GM19240 (cell line): ENCODE measurements around the gene LTN1.
"Not testable (repeated sequence)": the region's sequence is repeated elsewhere in the genome, so short reads cannot be mapped to it uniquely, and the experiment has no call there.

ENCODE experiments used
- DNase-seq: peaks from one replicate; pipeline ENCODE4 v3.0.0; 2011; ENCODE audit warnings: low spot score; ENCODE audit not compliant: insufficient read length

The LTN1 gene, protein sequence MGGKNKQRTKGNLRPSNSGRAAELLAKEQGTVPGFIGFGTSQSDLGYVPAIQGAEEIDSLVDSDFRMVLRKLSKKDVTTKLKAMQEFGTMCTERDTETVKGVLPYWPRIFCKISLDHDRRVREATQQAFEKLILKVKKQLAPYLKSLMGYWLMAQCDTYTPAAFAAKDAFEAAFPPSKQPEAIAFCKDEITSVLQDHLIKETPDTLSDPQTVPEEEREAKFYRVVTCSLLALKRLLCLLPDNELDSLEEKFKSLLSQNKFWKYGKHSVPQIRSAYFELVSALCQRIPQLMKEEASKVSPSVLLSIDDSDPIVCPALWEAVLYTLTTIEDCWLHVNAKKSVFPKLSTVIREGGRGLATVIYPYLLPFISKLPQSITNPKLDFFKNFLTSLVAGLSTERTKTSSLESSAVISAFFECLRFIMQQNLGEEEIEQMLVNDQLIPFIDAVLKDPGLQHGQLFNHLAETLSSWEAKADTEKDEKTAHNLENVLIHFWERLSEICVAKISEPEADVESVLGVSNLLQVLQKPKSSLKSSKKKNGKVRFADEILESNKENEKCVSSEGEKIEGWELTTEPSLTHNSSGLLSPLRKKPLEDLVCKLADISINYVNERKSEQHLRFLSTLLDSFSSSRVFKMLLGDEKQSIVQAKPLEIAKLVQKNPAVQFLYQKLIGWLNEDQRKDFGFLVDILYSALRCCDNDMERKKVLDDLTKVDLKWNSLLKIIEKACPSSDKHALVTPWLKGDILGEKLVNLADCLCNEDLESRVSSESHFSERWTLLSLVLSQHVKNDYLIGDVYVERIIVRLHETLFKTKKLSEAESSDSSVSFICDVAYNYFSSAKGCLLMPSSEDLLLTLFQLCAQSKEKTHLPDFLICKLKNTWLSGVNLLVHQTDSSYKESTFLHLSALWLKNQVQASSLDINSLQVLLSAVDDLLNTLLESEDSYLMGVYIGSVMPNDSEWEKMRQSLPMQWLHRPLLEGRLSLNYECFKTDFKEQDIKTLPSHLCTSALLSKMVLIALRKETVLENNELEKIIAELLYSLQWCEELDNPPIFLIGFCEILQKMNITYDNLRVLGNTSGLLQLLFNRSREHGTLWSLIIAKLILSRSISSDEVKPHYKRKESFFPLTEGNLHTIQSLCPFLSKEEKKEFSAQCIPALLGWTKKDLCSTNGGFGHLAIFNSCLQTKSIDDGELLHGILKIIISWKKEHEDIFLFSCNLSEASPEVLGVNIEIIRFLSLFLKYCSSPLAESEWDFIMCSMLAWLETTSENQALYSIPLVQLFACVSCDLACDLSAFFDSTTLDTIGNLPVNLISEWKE (N-terminal part only)

GRCh38 chr21:28992526-28993292 is at the start of gene LTN1:
TSS of gene LTN1 (minus strand) at chr21:28992877. CDS start at chr21:28992805, 72 bp downstream.
- DNase-seq, result peak; percentile 97

DNA sequence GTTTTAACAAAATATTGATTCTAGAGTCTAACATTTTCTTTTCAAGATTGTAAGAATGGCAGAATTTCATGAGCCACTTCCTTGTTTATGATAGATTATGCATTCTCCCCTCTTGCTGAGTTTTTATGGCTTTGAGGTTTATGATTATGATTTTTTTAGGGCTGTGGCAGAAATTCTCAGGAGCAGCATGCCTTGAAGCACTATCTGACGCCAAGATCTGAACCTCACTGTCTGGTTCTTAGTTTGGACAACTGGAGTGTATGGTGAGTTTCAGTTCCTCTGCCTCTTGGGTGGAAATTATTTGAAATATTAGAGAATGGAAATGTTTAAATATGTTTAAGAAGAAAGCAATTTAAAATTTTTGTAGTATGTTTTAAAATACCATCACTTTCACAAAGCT is 42.0 kb upstream of the LTN1 start:
- DNase-seq, result no peak

- DNase-seq, result no peak
Measured at GRCh38 chr21:29033871-29034270, 41.2 kb upstream of the LTN1 start.

GRCh38 chr21:29033301-29033700 is 40.6 kb upstream of the LTN1 start:
- DNase-seq, result no peak

GRCh38 chr21:29030909-29031308 is 38.2 kb upstream of the LTN1 start:
- DNase-seq, result no peak

DNA sequence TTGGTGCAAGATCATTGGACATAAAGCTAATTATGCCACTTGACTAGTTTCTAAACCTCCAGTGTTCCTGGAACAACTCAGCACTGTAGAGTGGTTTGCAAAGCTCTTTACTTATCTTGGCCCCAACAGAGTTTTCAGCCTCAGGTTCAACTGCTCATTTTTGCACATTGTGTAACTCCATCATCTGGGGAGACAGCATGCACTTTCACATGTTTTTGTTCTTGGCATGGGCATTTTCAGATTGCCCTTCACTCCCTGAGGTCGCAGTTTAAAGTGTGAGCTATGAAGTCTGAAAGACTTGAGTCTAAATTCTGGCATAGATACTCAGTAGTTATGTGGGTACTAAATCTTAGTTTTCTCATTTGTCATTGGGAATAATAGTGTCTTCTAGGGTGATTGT is 36.8 kb upstream of the LTN1 start:
- no peak for DNase-seq

DNA sequence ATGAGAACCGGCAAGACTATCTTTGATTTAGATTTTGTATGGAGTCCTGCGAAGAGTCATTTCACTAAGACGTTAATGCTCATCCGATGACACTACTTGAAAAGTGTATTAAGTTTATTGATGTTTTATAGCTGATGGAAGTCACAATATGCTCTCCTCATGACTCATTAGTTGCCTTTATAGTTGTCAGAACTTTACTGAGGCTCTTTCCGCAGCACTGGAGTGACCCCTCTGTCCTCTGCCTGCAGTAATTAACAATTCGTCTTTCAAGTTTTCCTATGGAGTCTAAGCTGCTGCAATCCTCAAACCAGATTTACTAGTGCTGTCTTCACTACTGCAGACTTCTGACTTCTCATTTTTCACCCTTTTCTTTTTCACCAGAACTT is 32.6 kb upstream of the LTN1 start:
- no peak for DNase-seq

DNA sequence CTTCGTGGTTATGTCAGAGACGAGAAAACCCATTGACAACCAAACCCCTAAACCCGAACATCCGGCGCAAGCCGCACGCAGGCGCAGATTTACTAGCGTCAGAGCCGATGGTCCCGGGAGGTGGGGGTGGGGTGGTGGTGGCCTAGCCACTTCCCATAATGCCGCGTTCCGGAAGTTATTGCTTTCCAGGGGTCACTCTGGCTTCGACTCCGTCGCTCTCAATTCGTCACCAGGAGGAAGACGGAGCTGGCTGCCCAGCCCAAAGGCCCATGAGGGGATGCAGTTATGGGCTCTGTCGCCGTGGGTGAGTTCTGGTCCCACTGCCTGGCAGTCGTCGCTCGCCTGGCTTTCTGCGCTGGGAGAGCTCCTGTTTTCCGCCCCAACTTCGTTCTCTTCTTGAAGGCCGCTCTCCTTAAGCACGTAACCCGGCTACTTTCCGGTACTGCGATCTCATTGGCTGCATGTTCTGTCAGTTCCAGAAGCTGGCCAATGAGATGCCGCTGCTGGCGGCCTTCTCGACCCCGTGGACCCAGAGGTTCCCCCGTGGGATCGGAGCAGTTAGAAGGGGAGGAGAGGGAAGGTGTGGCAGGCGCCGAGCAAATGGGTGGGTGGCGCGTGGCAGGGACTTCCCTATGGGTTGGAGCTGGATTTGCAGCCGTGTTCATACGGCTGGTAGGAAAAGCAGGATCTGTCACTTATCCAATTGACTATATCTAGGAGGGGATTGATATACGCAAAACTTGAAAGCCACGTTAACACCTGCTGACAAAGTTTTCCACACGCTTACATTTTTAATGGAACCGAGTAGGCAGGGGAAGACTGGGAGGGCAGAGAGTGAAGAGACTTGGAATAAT is 32.0 kb upstream of the LTN1 start, which contains the start of gene USP16:
Gene USP16, plus strand, starts transcription at position 195 of the 854 bp plus-strand sequence. CDS start 3,246 bp downstream, outside the sequence.
- peak; percentile 84 for DNase-seq

GRCh38 chr21:29022166-29022565 is 29.5 kb upstream of the LTN1 start:
- no peak for DNase-seq

DNA sequence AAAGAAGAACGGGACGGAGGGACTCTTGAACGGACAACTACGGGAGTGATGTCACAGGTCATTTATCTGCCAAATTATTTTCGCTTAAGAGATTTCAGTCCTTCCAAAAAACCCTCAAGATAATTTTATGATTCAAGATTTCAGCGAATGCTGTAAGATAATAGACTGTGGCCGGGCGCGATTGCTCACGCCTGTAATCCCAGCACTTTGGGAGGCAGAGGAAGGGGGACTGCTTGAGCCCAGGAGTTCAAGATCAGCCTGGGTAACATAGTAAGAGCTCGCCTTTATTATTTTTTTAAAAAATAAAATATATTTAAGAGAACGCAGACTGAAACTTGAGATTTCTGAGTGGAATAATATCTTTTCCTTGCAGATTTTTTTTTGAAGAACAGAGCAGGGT is 25.9 kb upstream of the LTN1 start:
- no peak for DNase-seq

DNA sequence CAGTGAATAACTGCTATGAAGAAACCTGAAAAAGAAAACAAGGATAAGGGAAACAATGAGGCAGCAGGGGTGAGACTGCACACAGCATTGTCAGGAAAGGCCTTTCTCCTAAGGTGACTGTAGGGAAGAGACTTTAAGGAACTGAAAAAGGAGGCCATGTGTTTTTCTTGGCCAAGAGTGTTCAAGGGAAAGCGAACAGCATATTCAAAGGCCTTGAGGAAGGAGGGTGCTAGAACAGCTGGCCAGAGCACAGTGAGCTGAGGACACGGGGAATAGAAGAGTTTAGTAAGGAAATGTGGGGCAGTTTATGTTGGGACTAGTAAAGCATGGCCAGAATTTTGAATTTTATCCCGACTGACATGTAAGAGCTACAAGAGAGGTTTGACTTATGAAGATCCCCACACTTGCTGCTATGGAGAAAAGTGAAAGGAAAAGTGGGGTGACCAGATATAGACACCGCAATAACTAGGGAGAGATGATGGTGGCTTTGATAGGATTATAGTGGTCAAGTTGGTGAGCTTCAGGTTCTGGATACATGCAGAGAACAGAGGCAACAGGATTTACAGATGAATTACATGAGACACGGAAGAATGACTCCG is 25.1 kb upstream of the LTN1 start:
- DNase-seq, result no peak

GRCh38 chr21:29011236-29011635 is 18.6 kb upstream of the LTN1 start:
- DNase-seq, result not testable (repeated sequence)

DNA sequence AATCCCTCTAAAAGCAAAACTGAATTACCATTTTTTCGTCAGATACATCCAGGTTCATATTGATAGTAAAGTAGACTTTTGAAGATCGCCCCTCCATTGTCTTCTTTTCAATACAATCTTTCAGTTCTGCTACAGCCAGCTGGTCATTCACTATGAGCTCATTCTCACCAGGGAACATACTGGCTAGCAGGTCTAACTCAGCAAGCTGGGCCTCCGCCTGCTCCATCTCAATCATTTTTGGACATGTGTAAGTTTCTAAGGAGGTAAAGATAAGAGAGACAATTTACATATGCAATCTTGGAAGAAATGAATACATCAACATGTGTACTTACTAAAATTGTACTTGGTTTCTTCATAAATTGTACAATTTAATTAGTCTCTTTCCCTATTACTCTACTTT is 15.7 kb upstream of the LTN1 start:
- DNase-seq, result no peak

- no peak for DNase-seq
Measured at GRCh38 chr21:29007810-29008209, 15.1 kb upstream of the LTN1 start.

GRCh38 chr21:29007135-29007534 is 14.5 kb upstream of the LTN1 start:
- no peak for DNase-seq

GRCh38 chr21:29005696-29006095 is 13.0 kb upstream of the LTN1 start:
- DNase-seq, result no peak

GRCh38 chr21:29002442-29003144 is 9.9 kb upstream of the LTN1 start:
- peak; percentile 98 for DNase-seq

DNA sequence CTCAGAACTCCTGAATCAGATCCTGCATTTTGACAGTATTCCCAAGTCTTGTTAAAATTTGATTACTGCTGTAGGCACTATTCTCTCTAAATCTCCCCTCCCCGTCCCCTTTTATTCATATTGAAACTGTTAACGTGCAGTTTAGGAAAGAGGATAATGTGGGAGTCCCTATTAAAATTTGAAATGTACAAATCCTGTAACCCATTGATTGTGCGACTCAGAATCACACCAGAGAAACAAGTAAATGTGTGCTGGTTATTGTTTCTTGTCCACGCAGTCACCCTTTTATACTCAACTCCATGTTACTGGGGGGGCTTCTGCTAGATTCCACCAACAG is 584 bp upstream of the LTN1 start:
- DNase-seq, result no peak
